Stimulated activated CD8-positive, alpha-beta memory T cell treated with anti-CD3 and anti-CD28 coated beads, Interleukin-7, amount 100 ng/mL, for 48 hours (primary cell): ENCODE data around the gene PDLIM1.
"Not testable (repeated sequence)": the region's sequence is repeated elsewhere in the genome, so short reads cannot be mapped to it uniquely, and the experiment has no call there.

Experiments used
- DNase-seq, 2 donors: peaks; one replicate each; pipeline ENCODE4 v3.0.0-alpha.2; 2020; ENCODE audit warnings: low read depth in 1 of 2; ENCODE audit errors: extremely low read depth in 1 of 2

The PDLIM1 gene

DNA sequence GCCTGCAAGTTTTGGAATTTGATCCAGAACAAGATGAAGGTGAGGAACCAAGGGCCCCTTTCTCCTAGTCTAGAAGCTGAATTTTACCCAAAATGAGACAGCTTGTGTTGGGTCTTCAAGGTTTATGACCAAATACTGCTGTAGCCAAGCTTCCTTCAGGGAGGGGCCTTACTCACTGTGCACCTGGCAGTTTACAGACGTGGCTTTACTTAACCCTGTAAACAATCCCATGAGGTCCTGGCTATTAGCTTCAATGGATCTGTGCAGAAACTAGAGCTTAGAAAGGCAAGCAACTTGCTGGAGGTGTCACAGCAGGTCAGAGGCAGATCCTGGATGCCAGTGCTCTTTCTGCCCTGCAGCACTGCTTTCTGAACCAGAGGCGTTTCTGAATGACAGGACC, 46.7 kb downstream of the PDLIM1 start:
- no peak for DNase-seq

GRCh38 chr10:95243318-95243617, 47.5 kb downstream of the PDLIM1 start:
- no peak for DNase-seq

GRCh38 chr10:95242581-95243317, 48.1 kb downstream of the PDLIM1 start:
- peak in 1 of 2 donors; percentile 16 for DNase-seq

- no peak for DNase-seq
Measured at GRCh38 chr10:95241533-95241932, 49.3 kb downstream of the PDLIM1 start.

- DNase-seq: no peak
Measured at GRCh38 chr10:95240811-95241210, 50.0 kb downstream of the PDLIM1 start.

- not testable (repeated sequence) for DNase-seq
Measured at GRCh38 chr10:95240096-95240495, 50.7 kb downstream of the PDLIM1 start.

GRCh38 chr10:95237376-95238170, 53.2 kb downstream of the PDLIM1 start:
- no peak for DNase-seq

GRCh38 chr10:95236068-95236903, 54.5 kb downstream of the PDLIM1 start:
- peak in 1 of 2 donors; percentile 21 for DNase-seq

DNA sequence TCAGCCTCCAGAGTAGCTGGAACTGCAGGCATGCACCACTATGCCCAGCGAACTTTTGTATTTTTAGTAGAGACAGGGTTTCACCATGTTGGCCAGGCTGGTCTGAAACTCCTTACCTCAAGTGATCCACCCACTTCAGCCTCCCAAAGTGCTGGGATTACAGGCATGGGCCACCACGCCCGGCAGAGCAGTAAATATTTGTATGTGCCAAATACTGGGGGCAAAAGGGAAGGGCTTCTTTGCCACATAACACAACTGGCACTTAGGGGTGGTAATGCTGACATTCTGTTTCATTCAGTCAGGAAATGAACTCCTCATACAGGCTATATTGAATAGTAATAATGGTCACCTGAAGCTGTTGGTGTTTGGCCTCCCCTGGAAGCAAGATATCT, 55.1 kb downstream of the PDLIM1 start:
- DNase-seq: no peak

DNA sequence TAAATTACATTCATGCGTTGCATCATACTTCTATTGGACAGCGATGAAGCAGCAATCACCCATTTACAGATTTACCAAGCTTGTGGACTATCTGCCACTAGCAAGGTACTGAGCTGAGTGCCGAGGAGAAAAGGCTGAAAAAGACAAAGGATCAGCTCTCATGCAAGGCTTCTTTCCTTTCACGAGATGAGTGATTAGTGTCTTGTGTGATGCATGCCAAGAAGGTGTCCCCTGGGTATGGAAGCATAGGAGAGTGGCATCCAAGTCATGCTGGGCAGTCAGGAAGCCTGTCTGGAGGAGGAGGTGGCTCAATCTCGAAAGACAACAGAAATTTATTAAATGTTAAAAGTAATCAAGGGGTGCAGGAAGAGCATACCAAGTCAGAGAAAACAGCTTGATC, 55.9 kb downstream of the PDLIM1 start:
- DNase-seq: no peak

DNA sequence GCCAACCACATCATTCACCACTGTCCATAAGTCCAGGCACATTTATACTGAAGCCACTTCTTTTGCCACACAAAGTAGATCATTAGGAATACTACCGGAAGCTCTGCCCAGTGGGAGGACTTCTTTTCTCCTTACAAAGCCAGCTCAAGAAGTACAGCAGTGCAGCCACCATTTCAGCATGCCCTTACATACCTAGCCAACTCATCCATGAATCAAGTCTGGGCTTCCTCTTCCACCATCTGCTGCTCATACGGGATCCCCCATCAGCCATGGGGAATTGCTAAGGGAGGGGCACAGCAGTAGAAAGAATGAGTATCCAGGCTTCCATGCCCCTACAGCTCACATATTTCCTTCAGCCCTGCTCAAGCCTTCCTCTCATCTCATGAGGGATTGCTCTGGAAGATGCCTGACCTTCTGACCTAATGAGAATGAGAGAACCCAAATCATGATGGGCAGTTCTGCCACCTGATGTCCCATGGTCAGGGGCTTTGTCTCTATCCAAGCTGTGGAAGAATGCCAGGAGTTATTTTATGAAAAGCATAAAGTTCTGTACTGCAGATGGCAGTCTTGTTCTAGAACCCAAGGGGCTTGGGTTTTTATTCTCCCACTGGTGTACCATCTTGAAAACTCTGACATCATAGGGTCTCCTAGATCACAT, 57.3 kb downstream of the PDLIM1 start:
- DNase-seq: no peak

GRCh38 chr10:95230677-95231586, 59.9 kb downstream of the PDLIM1 start:
- peak; percentile 18 to 20 for DNase-seq

DNA sequence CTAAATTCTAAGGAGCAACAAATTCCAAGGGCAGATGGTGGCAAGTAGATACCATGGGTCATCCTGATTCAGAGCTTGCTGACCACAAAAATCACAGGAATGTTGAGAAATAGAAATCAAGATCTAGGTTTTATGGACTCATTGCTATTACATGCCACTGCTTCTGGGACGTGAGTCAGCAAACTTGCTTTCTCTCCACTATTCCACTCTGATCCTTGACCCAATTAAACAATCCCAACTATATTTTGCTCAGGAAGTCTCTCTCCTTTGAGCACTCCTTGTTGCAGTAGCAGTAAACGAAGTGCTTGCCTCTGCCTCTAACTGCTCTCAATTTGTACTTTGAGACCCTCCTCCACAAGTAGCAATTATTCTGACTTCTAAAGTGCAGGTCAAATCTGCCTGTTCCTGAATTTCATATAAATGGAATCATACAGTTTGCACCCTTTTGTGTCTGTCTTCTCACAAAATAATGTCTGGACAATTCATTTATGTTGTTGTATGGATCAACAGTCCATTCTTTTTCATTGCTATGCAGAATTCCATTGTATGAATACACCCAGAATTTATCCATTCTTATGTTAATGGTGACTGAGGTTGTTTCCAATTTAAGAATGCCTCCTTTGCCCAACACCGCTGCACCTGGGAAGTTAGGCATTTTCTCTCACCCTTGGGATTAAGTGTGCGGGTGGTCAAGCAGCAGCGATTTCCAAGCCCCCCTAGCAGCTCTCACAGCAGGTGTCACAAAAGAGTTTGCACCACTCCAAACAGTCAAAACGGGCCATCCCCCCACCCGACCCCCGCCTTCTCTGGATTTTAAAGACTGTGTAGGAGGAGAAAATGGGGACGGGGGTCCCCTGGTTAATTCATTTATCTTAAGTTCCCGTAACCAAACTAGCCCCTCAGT, 60.8 kb downstream of the PDLIM1 start:
- no peak for DNase-seq

GRCh38 chr10:95228934-95229723, 61.7 kb downstream of the PDLIM1 start:
- DNase-seq: not testable (repeated sequence)

DNA sequence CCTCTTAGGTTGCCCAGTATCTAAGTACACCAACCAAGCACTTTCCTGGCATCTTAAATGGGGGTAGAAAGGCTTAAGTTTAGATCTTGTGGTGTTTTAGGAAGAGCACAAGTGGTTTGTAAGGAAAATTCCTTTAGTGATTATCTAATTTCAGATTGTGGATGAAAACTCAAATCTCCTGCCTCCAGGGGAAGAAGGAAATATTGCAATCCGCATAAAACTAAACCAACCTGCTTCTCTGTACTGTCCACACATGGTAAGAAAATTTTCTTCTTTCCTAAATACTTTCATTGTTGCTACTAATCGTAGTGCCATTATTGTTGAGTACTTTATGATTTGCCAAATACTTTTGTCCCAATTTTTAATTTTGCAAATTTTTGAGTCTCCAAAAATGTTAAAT, 65.7 kb downstream of the PDLIM1 start:
- DNase-seq: no peak

- no peak for DNase-seq
Measured at GRCh38 chr10:95221124-95221523, 69.7 kb downstream of the PDLIM1 start.

DNA sequence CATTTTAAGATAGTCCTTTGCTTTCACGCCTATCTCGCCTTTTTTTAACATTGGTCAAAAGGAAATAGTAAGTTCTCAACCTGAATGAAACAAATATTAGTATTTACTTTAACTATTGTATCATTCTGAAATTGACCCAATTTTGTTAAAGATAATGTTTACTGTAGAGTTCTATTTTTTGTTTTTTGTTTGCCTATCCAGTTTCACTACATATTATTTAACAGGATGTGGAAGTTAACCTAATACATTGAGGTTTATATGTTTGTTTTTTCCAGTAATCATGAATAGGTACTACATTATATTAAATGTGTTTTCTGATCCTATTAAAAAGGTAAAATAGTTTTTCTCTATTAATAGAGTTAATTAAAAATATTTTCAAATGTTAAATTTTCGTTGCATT, 70.3 kb downstream of the PDLIM1 start:
- DNase-seq: no peak

DNA sequence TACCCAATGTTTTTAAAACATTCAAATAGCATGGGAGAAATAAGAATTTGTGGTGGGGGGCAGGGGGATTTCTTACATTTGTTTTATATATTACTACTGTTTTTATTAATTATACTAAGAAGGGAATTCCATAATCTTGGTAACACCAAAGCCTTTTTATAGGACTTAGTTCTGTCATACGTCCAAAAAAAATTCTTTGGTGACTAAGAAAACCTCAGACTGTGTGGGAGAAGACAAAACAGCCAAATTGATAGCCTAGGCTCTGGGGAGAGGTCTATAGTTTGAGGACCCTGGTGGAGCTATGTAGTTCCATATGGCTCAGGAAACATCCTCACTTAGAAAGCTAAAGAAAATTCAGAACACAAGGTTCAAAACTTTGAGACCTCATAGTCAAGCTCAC, 73.3 kb downstream of the PDLIM1 start:
- DNase-seq: no peak
